ENCODE measurements around the gene KCNMB2.

GRCh38 chr3:178625053-178625600 is 88.9 kb downstream of the KCNMB2 start:
- TF ChIP-seq GATA3 (IDR thresholded peaks at IDR 0.05; ENCODE audit: low read depth, low read length), result no peak
- TF ChIP-seq GATA2 (IDR thresholded peaks at IDR 0.05; ENCODE audit: low read depth, low read length), result no peak

Measured in SH-SY5Y (cell line).